Spinal cord (tissue), 10 donors: ENCODE data around the gene CTIF. TPM values are rescaled to one million over a fixed set of nuclear protein-coding genes. Genes with fewer than 3 reads are reported as not detected.
A peak's percentile ranks its signal among the peaks of the same experiment; 100 is the strongest.

Experiments
- DNase-seq, 6 donors: peaks; one replicate each; pipeline versions ENCODE4 v3.0.0 to v3.0.0-alpha.2; 2013 to 2015; ENCODE audit warnings: low spot score in 6 of 6, low read depth in 4 of 6
- H3K27ac ChIP-seq: one replicate; pipeline ENCODE4 v1.5.1; 2013; ENCODE audit warnings: low read depth, low read length, control low read depth
- H3K27me3 ChIP-seq: one replicate; pipeline ENCODE4 v1.6.1; 2013; ENCODE audit warnings: low read length; ENCODE audit not compliant: control insufficient read depth, insufficient read depth
- H3K36me3 ChIP-seq: one replicate; pipeline ENCODE4 v1.6.1; 2013; ENCODE audit warnings: low read length; ENCODE audit not compliant: control insufficient read depth, insufficient read depth
- H3K4me1 ChIP-seq: one replicate; pipeline ENCODE4 v1.6.1; 2013; ENCODE audit warnings: low read length; ENCODE audit not compliant: control insufficient read depth, insufficient read depth
- H3K4me3 ChIP-seq: one replicate; pipeline ENCODE4 v1.5.1; 2013; ENCODE audit warnings: low read depth, low read length, control low read depth
- H3K9me3 ChIP-seq: one replicate; pipeline ENCODE4 v1.6.1; 2013; ENCODE audit warnings: low read length; ENCODE audit not compliant: control insufficient read depth, insufficient read depth
- WGBS: methylation state at CpG from one replicate; pipeline ENCODE4 v1.1.5; 2013; ENCODE audit warnings: missing lambda C conversion rate; ENCODE audit not compliant: insufficient coverage; 5-methylcytosine and 5-hydroxymethylcytosine counted together
- polyA plus RNA-seq, 2 donors: library from polyadenylated mRNA; unstranded; fragments of 120-200 nt; gene quantifications; one replicate each; pipeline ENCODE4 v1.2.1, GENCODE V29; 2013; ENCODE audit not compliant: insufficient read length in 2 of 2
- total RNA-seq, 2 donors: library from RNA; depleted of rRNA in 1 of 2; stranded (reverse); fragments of 120-200 nt in 1 of 2; fragments of >200 nt in 1 of 2; gene quantifications; one replicate each; pipeline versions ENCODE4 v1.2.3 to v1.2.4, GENCODE V29; 2013 to 2014
- donor health status: healthy.

Gene CTIF
- total and polyA plus RNA-seq, 4 donors: 32.5 to 106 (median 72.6) TPM

- H3K4me3 ChIP-seq: no peak overlapping the region
- 88% methylated on average over 4 of the region's 4 CpGs for WGBS
- peaks cover 24% of the 10 kb centered on the region for H3K36me3 ChIP-seq
- H3K27me3 ChIP-seq: no peaks in the 10 kb centered on the region
- no peaks in the 10 kb centered on the region for H3K9me3 ChIP-seq
- peaks cover 22% of the 10 kb centered on the region for H3K4me1 ChIP-seq
- H3K27ac ChIP-seq: no peak overlapping the region
- DNase-seq: no peak
Measured at GRCh38 chr18:48792141-48792540, 253.3 kb downstream of the CTIF start.

GRCh38 chr18:48792611-48793380 is 254.0 kb downstream of the CTIF start:
- no peaks in the 10 kb centered on the region for H3K9me3 ChIP-seq
- no peak overlapping the region for H3K4me3 ChIP-seq
- DNase-seq: peak in 1 of 6 donors; percentile 24
- peaks cover 17% of the 10 kb centered on the region for H3K4me1 ChIP-seq
- no peak overlapping the region for H3K27ac ChIP-seq
- 95% methylated on average over 2 of the region's 4 CpGs for WGBS
- no peaks in the 10 kb centered on the region for H3K27me3 ChIP-seq
- H3K36me3 ChIP-seq: peaks cover 23% of the 10 kb centered on the region

GRCh38 chr18:48794251-48794970 is 255.6 kb downstream of the CTIF start:
- no peaks in the 10 kb centered on the region for H3K9me3 ChIP-seq
- H3K4me1 ChIP-seq: peaks cover 16% of the 10 kb centered on the region
- H3K36me3 ChIP-seq: peaks cover 31% of the 10 kb centered on the region
- H3K27ac ChIP-seq: no peak overlapping the region
- 59% methylated on average over 6 of the region's 10 CpGs for WGBS
- no peaks in the 10 kb centered on the region for H3K27me3 ChIP-seq
- no peak overlapping the region for H3K4me3 ChIP-seq
- no peak for DNase-seq

- no CpG with 5 or more reads among the region's 4 CpGs for WGBS
- peaks cover 34% of the 10 kb centered on the region for H3K36me3 ChIP-seq
- H3K27ac ChIP-seq: no peak overlapping the region
- no peak for DNase-seq
- no peak overlapping the region for H3K4me3 ChIP-seq
- H3K4me1 ChIP-seq: peaks cover 8% of the 10 kb centered on the region
- H3K27me3 ChIP-seq: no peaks in the 10 kb centered on the region
- H3K9me3 ChIP-seq: no peaks in the 10 kb centered on the region
Measured at GRCh38 chr18:48795696-48796095, 256.9 kb downstream of the CTIF start.

- DNase-seq: no peak
- H3K27me3 ChIP-seq: no peaks in the 10 kb centered on the region
- WGBS: 94% methylated on average over 2 of the region's 6 CpGs
- peaks cover 3% of the 10 kb centered on the region for H3K4me1 ChIP-seq
- H3K9me3 ChIP-seq: no peaks in the 10 kb centered on the region
- H3K36me3 ChIP-seq: peaks cover 28% of the 10 kb centered on the region
- no peak overlapping the region for H3K4me3 ChIP-seq
- H3K27ac ChIP-seq: no peak overlapping the region
Measured at GRCh38 chr18:48796491-48797205, 257.8 kb downstream of the CTIF start.

GRCh38 chr18:48797841-48798255 is 259.0 kb downstream of the CTIF start:
- 63% methylated on average over 5 of the region's 9 CpGs for WGBS
- Histone ChIP-seq H3K27ac (no peak overlapping the region), H3K36me3 (peaks cover 32% of the 10 kb centered on the region), H3K4me3 (no peak overlapping the region), H3K9me3 (no peaks in the 10 kb centered on the region), H3K4me1 (peaks cover 13% of the 10 kb centered on the region), H3K27me3 (no peaks in the 10 kb centered on the region)
- DNase-seq: peak in 1 of 6 donors; percentile 10

- Histone ChIP-seq H3K9me3 (no peaks in the 10 kb centered on the region), H3K27ac (no peak overlapping the region), H3K27me3 (no peaks in the 10 kb centered on the region), H3K36me3 (peaks cover 35% of the 10 kb centered on the region), H3K4me3 (no peak overlapping the region), H3K4me1 (peaks cover 19% of the 10 kb centered on the region)
- WGBS: 89% methylated on average over 12 of the region's 17 CpGs
- no peak for DNase-seq
Measured at GRCh38 chr18:48798334-48799245, 259.8 kb downstream of the CTIF start.

- WGBS: 94% methylated on average over 6 of the region's 8 CpGs
- Histone ChIP-seq H3K9me3 (no peaks in the 10 kb centered on the region), H3K27me3 (no peaks in the 10 kb centered on the region), H3K4me1 (peaks cover 19% of the 10 kb centered on the region), H3K27ac (no peak overlapping the region), H3K4me3 (no peak overlapping the region), H3K36me3 (peaks cover 44% of the 10 kb centered on the region)
- no peak for DNase-seq
Measured at GRCh38 chr18:48799724-48800315, 261.0 kb downstream of the CTIF start.
